OCI-LY3 (cell line): ENCODE data around the gene PZP.

Experiments used
- H2AFZ ChIP-seq: fragments of 200-600, 300-600 bp; shearing (Covaris generic); 2 replicates; pipeline ENCODE4 v1.6.0; 2014; ENCODE audit warnings: antibody characterized with exemption, low read depth, low read length
- H3K27ac ChIP-seq: fragments of 200-600, 300-600 bp; sonication (generic); 2 replicates; pipeline ENCODE4 v1.5.1; 2014; ENCODE audit warnings: mild to moderate bottlenecking, low read length, moderate library complexity, mixed read lengths
- H3K27me3 ChIP-seq: fragments of 200-600, 300-600 bp; sonication (generic); 2 replicates; pipeline ENCODE4 v1.6.1; 2014; ENCODE audit warnings: low read depth, low read length, mixed read lengths
- H3K36me3 ChIP-seq: fragments of 200-600, 300-600 bp; sonication (generic); replicated peaks from 2 replicates; pipeline ENCODE3; 2014; ENCODE audit warnings: low read depth, low read length, mixed read lengths
- H3K4me1 ChIP-seq: fragments of 300-600, 200-600 bp; sonication (generic); 2 replicates; pipeline ENCODE4 v1.6.1; 2014; ENCODE audit warnings: low read length, mixed read lengths
- H3K4me2 ChIP-seq: fragments of 200-600, 300-600 bp; sonication (generic); 2 replicates; pipeline ENCODE4 v1.6.1; 2014; ENCODE audit warnings: low read length, mixed read lengths
- H3K4me3 ChIP-seq: fragments of 300-600, 200-600 bp; sonication (generic); 2 replicates; pipeline ENCODE4 v1.5.1; 2014; ENCODE audit warnings: antibody characterized with exemption, mild to moderate bottlenecking, low read length, moderate library complexity
- H3K79me2 ChIP-seq: fragments of 300-600, 200-600 bp; shearing (Covaris generic); 2 replicates; pipeline ENCODE4 v1.6.1; 2014; ENCODE audit warnings: mild to moderate bottlenecking, low read length, mixed read lengths
- H3K9ac ChIP-seq: fragments of 300-600, 200-600 bp; shearing (Covaris generic); 2 replicates; pipeline ENCODE4 v1.6.0; 2014; ENCODE audit warnings: mild to moderate bottlenecking, low read length, moderate library complexity
- H3K9me3 ChIP-seq: fragments of 200-600, 300-600 bp; shearing (Covaris generic); 2 replicates; pipeline ENCODE4 v1.6.1; 2014; ENCODE audit warnings: low read length, mixed read lengths; ENCODE audit not compliant: insufficient read depth
- H4K20me1 ChIP-seq: fragments of 200-600, 300-600 bp; sonication (generic); 2 replicates; pipeline ENCODE4 v1.6.1; 2016; ENCODE audit warnings: low read length, mixed read lengths; ENCODE audit not compliant: insufficient read depth
- CTCF ChIP-seq: fragments of 200-600, 300-600 bp; sonication (generic); IDR thresholded peaks from 2 replicates; pipeline ENCODE4 v1.5.1; 2014; ENCODE audit warnings: antibody characterized with exemption, low read length, low read depth
- EZH2phosphoT487 ChIP-seq: fragments of 200-600 bp; shearing (Covaris generic); IDR thresholded peaks from 2 replicates; pipeline ENCODE4 v1.6.1; 2018; ENCODE audit warnings: antibody characterized with exemption, mixed run types, low read depth

Gene PZP

GRCh38 chr12:9104767-9105423 is 103.3 kb downstream of the PZP start:
- Histone ChIP-seq H3K4me1 (peaks cover 31% of the 10 kb centered on the region), H3K27ac (no peak overlapping the region), H3K9me3 (no peaks in the 10 kb centered on the region), H2AFZ (no peak overlapping the region), H4K20me1 (no peaks in the 10 kb centered on the region), H3K79me2 (no peaks in the 10 kb centered on the region), H3K9ac (no peak overlapping the region), H3K27me3 (no peaks in the 10 kb centered on the region), H3K4me2 (no peak overlapping the region), H3K4me3 (no peak overlapping the region), H3K36me3 (no peaks in the 10 kb centered on the region)
- TF ChIP-seq CTCF (no peak), EZH2phosphoT487 (no peak)

GRCh38 chr12:9104087-9104486 is 104.1 kb downstream of the PZP start:
- H4K20me1 ChIP-seq, result no peaks in the 10 kb centered on the region
- no peaks in the 10 kb centered on the region for H3K27me3 ChIP-seq
- no peaks in the 10 kb centered on the region for H3K36me3 ChIP-seq
- H3K9me3 ChIP-seq, result no peaks in the 10 kb centered on the region
- no peak for TF ChIP-seq EZH2phosphoT487
- no peak for TF ChIP-seq CTCF
- H3K27ac ChIP-seq, result no peak overlapping the region
- no peak overlapping the region for H2AFZ ChIP-seq
- H3K79me2 ChIP-seq, result no peaks in the 10 kb centered on the region
- H3K4me1 ChIP-seq, result peaks cover 27% of the 10 kb centered on the region
- H3K4me3 ChIP-seq, result no peak overlapping the region
- no peak overlapping the region for H3K9ac ChIP-seq
- H3K4me2 ChIP-seq, result no peak overlapping the region

GRCh38 chr12:9103050-9103849 is 104.9 kb downstream of the PZP start:
- peaks cover 26% of the 10 kb centered on the region for H3K4me1 ChIP-seq
- H3K9me3 ChIP-seq, result no peaks in the 10 kb centered on the region
- no peaks in the 10 kb centered on the region for H3K27me3 ChIP-seq
- H3K36me3 ChIP-seq, result no peaks in the 10 kb centered on the region
- H3K9ac ChIP-seq, result no peak overlapping the region
- H3K4me3 ChIP-seq, result no peak overlapping the region; the same call in 1 of the 2 replicates
- H3K4me2 ChIP-seq, result peak overlapping the region; percentile 28
- H4K20me1 ChIP-seq, result no peaks in the 10 kb centered on the region
- H3K79me2 ChIP-seq, result no peaks in the 10 kb centered on the region
- H3K27ac ChIP-seq, result no peak overlapping the region
- no peak overlapping the region for H2AFZ ChIP-seq
- TF ChIP-seq EZH2phosphoT487, result no peak
- TF ChIP-seq CTCF, result peak; percentile 11; the same call in 1 of the 2 replicates

GRCh38 chr12:9101018-9101687 is 107.0 kb downstream of the PZP start:
- Histone ChIP-seq H4K20me1 (no peaks in the 10 kb centered on the region), H3K79me2 (no peaks in the 10 kb centered on the region), H3K4me3 (no peak overlapping the region), H2AFZ (no peak overlapping the region), H3K9me3 (no peaks in the 10 kb centered on the region), H3K36me3 (no peaks in the 10 kb centered on the region), H3K4me1 (peaks cover 23% of the 10 kb centered on the region), H3K27ac (no peak overlapping the region), H3K27me3 (no peaks in the 10 kb centered on the region), H3K4me2 (no peak overlapping the region), H3K9ac (no peak overlapping the region)
- no peak for TF ChIP-seq EZH2phosphoT487
- TF ChIP-seq CTCF, result no peak
